Measurements from ENCODE around the gene NADSYN1. TPM values are rescaled to one million over a fixed set of nuclear protein-coding genes. Genes with fewer than 3 reads are reported as not detected.
"Not testable (repeated sequence)": the region's sequence is repeated elsewhere in the genome, so short reads cannot be mapped to it uniquely, and the experiment has no call there.

The NADSYN1 gene
- total RNA-seq, 1 donor from 2014 or later: 34.6 TPM

DNA sequence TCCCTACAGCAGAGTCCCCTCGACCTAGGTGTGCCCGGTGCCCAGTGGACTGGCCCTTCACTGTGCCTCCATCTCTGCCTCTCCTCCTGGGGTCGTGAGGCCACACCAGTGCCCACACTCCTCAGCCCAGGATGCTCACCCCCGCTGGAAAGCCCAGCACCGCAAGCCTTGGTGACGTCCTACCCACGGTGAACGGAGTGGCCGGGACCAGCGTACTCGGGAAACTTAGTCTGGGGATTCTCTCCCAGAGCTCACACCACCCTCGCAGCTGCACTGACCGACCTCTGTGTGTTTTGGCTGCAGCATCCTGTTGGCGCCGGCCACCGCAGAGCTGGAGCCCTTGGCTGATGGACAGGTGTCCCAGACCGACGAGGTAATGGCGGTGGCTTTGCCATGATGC is 38.5 kb downstream of the NADSYN1 start:
- no peak for DNase-seq

DNA sequence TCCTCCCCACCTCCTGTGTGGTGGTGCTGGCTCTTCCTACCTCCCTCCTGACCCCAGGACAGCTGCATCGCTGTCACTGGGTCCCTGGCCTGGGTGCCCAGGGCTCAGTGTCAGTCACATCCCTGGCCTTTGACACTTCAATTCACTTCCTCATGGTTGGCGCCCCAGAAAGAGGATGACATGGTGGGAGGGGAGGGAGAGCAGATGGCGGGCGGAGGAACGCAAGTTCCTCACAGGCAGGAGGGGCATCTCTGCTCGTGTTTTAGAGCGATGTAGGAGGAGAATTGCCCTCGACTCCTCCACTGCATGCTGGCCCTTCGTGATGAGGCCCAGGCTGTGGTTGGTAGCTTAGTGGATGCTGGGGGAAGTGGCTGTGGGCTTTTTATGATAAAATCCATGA is 38.9 kb downstream of the NADSYN1 start:
- DNase-seq: no peak

GRCh38 chr11:71495286-71496230 is 42.6 kb downstream of the NADSYN1 start:
- no peak for DNase-seq

GRCh38 chr11:71496421-71496820 is 43.4 kb downstream of the NADSYN1 start:
- DNase-seq: no peak

DNA sequence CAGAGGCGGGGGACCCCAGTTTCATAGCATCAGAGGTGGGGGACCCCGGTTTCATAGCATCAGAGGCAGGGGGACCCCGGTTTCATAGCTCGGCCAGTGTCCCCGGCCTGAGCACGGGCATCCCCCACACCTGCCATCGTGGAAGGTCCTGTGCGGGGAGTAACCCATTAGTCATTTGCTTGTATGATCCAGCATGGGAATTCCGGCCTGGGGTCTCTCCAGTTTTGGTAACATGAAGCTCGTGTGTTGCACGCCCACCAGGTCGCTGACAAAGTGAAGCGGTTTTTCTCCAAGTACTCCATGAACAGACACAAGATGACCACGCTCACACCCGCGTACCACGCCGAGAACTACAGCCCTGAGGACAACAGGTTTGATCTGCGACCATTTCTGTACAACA is 45.1 kb downstream of the NADSYN1 start:
- no peak for DNase-seq

DNA sequence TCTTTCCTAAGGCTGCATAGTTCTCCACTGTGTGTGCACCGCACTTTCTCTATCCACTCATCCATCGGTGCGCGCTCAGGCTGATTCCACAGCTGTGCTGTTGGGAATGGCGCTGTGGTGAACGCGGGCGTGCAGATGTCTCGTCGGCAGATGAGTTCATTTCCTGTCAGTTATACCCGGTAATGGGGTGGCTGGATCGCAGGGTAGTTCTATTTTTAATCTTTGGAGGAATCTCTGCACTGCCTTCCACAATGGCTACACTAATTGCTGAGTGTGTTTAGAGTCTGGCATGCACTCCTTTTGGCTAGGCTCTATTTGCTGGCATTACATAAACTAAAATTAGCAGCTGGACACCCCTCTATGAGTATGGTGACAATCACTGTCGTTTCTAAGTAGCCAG is 46.1 kb downstream of the NADSYN1 start:
- DNase-seq: no peak

DNA sequence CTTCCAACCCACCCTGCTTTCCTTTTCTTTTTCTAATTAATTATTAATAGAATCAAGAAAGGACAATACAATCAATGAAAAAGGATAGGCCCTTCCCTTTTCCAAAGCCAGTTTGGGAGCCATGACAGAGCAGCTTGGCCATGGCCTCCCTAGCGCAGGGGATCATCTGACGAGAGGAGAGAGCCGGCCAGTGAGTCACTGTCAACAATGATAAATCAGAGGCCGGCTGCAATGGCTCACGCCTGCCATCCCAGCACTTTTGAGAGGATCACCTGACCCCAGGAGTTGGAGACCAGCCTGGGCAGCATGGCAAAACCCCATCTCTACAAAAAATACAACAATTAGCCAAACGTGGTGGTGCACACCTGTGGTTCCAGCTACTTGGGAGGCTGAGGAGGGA is 46.5 kb downstream of the NADSYN1 start:
- DNase-seq: no peak

GRCh38 chr11:71500601-71501021 is 47.6 kb downstream of the NADSYN1 start:
- no peak for DNase-seq

GRCh38 chr11:71501071-71501985 is 48.3 kb downstream of the NADSYN1 start:
- no peak for DNase-seq

- DNase-seq: no peak
Measured at GRCh38 chr11:71502026-71502425, 49.0 kb downstream of the NADSYN1 start.

DNA sequence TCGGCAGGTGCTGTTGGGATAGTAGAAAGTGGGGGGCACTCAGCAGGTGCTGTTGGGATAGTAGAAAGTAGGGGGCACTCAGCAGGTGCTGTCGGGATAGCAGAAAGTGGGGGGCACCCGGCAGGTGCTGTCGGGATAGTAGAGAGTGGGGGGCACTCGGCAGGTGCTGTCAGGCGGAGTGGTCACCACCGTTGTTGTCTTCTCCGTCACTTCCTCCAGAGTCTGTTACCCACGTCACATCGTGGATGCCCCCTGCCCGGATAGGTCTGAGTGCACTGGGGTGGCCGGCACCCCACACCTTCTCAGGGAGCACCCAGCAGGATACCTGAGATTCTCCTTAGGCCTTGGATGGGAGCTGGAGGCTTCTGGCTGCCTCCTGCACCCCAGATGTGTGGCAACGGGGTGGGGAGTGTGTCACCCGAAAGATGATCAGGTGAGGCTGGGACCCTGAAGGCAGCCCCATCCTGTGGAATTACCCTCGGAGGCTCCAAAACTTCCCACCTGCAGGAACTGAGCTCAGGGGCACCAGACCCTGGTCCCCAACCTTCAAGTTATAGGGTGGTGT is 50.0 kb downstream of the NADSYN1 start:
- DNase-seq: no peak

DNA sequence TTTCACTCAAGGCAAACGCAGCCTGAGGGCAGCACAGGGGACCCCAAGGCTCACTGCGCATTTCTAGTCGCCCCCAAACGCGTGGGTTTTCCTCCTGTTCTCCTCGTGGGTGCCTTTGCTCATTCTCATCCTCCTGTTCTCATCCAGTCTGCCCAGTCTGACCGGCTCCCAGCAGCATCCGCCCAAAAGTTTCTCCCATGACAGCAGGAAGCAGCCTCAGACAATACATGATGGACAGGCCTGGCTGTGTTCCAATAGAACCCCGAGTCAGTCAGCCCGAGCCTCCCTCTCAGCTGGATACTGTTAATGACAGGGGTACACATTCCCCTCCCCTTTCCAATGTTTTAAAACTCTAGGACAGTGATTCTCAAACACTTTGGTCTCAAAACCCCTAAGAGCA is 51.5 kb downstream of the NADSYN1 start:
- no peak for DNase-seq

GRCh38 chr11:71505001-71505400 is 52.0 kb downstream of the NADSYN1 start:
- DNase-seq: no peak

DNA sequence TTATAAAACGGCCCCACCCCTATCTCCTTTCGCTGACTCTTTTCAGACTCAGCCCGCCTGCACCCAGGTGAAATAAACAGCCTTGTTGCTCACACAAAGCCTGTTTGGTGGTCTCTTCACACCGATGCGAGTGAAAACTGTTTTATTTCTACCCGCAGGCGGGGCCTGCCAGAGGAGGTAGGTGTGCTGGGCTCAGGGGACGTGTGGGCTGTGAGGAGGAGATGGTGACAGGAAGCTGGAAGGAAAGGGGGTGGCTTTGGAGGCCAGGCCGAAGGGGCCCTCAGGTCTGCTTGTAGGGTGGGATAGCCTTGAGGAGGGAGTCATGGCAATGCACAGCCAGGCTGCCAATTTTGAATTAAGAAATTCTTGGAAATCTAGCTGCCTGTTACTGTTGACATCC is 52.8 kb downstream of the NADSYN1 start:
- no peak for DNase-seq

DNA sequence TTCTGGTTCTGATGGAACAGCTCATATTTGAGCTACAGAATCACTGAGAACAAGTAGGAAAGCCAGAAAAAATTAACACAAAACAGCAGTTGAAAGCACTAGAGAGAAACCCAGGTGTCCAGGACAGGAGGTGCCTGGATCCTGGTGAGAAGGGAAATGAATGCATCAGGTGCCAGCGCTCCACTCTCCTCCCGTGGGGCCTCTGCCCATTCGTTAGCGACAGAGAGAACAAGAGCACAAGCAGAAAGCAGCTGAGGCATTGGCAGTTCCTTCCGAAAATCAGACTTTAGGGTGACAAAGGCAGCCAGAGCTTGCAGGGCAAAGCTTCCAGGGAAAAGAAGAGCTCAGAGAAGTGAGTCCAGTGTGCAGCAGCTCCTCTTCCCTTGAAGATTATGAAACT is 54.1 kb downstream of the NADSYN1 start:
- no peak for DNase-seq

- DNase-seq: no peak
Measured at GRCh38 chr11:71518506-71519471, 65.8 kb downstream of the NADSYN1 start.

DNA sequence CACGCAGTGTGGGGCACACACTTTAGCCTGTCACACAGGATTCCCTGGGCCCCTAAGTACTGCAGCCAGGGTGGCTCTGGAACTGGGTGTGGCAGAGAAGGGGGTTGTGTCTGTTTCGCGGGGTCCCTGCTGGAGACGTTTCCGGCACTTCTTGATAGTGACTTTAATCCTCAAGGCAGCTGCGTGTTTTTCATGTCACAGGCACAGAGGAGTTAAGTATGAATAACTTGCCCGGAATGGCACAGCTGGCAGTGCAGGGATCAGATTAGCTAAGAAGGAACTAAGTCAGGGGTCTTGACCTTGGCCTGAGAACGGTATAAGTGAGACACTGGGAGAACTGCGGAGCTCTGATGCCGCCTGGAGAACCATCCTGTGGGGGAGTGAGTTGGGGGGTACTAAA is 66.5 kb downstream of the NADSYN1 start:
- no peak for DNase-seq

DNA sequence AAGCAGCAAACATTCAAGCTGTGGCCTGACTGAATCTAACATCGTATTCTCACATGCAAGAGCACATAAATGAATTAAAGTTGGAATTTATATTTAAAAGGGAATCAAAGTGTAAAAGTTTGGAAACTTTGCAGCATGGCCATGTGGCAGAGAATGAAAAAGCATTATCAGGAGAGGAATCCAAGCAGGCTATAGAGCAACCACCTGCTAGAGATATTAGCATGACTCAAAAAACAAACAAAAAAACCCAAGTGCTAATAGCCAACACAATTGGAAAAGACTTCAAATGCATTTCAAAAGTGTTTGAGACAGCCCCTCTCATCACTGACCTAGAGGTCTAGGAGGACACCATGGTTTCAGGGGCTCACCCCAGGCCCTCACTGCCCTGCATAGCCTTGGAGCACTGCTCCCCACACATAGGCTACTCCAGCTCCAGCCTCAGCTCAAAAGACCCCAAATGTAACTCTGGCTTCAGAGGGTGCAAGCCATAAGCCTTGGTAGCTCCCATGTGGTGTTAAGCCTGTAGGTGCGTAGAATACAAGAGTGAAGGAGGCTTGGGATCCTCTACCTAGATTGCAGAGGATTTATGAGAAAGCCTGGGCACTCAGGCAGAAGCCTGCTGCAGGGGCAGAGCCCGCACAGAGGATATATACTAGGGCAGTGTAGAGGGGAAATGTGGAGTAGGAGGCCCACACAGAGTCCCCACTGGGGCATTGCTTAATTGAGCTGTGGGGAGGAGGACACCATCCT is 72.4 kb downstream of the NADSYN1 start:
- DNase-seq: no peak

DNA sequence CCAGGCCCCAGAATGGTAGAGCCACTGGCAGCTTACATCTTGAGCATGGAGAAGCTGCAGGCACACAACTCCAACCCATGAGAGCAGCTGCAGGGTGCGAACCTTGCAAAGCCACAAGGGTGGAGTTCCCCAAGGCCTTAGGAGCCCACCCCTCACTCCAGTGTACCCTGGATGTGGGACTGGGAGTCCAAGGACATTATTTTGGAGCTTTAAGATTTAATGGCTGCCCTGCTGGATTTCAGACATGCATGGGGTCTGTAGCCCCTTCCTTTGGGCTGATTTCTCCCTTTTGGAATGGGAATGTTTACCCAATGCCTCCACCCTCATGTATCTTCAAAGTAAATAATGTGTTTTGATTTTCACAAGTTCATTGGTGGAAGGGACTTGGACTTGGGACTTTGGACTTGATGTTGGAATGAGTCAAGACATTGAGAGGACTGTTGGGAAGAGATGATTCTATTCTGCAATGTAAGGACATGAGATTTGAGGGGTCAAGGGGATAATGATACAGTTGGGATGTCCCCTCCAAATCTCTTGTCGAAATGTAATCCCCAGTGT is 73.0 kb downstream of the NADSYN1 start:
- no peak for DNase-seq

DNA sequence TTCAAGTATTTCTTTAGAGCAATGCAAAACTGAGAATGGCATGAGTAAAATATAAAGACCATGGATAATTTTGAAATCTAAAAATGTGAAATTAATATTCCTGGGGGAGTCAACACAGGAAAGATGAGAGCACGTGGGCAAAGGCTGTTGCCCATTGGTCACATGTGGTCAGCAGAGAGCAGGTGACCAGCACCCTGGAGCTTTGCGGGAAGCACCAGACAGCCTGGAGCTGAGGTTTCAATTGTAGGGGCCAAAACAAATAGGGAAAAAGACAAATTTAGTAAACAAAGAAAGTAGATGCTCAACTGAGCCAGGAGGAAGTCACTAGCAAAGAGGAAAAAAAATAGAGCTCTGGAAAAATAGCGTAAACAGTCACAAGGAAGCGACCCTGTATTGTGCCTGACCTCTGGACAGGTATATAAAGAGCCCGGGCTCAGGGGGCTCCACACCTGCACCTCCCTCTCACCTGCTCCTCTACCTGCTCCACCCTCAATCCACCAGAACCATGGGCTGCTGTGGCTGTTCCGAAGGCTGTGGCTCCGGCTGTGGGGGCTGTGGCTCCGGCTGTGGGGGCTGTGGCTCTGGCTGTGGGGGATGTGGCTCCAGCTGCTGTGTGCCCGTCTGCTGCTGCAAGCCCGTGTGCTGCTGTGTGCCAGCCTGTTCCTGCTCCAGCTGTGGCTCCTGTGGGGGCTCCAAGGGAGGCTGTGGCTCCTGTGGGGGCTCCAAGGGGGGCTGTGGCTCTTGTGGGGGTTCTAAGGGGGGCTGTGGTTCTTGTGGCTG is 74.0 kb downstream of the NADSYN1 start, which contains the start of gene KRTAP5-7:
Gene KRTAP5-7, plus strand, starts transcription at position 472 of the 780 bp plus-strand sequence. Its CDS starts 34 bp downstream, at position 506.
- DNase-seq: not testable (repeated sequence)

All from skin of body (tissue), 2 donors.